ENCODE results near the gene FGR.

DNA sequence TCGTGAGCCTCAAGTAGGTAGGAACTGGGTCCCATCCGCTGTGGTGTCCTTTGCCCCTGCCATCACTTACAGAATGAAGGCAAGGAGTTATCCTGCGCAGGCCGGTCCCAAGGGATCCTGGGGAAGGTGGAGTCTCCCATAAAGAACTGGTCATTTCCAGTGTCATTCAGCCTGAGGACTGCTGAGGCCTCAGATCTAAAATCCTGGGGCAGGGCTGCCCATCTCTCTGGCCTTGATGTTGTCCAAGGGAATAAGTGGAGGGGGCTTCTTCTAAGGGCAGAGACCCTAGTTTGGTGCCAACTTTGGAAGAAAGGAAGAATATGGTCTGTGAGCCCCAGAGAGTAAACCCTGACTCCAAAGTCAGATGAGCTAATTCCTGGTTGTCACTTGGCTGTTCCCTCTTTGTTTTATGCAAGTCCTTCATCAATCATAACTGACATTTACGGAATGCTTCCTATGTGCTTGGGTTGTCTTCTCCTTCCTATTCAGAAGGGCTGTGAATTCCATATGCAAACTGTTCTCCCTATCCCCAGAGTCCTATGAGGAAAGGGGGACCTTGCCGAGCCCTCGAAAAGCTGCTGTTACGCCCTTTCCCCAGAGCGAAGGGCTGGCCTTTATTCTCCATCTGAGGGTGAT lies 30.1 kb upstream of the FGR start:
- no peak for TF ChIP-seq SUZ12 (IDR thresholded peaks at IDR 0.05; ENCODE audit: extremely low read depth, insufficient read depth, insufficient read length)
- no peak for TF ChIP-seq ZNF274 (IDR thresholded peaks at IDR 0.05; ENCODE audit: low read depth, low read length)
- TF ChIP-seq YY1 (IDR thresholded peaks at IDR 0.05; ENCODE audit: insufficient read depth, insufficient read length) = no peak

Measured in NT2/D1 (cell line).